Activated CD4-positive, alpha-beta T cell treated with anti-CD3 and anti-CD28 coated beads for 36 hours (primary cell): ENCODE results near the gene NEIL1. TPM values are rescaled to one million over a fixed set of nuclear protein-coding genes. Genes with fewer than 3 reads are reported as not detected.

Experiments
- ATAC-seq: fragments of 200-7000 bp; cut with Tn5 transposase; one replicate; pipeline ENCODE4 v1.10.0; 2021; ENCODE audit warnings: mild to moderate bottlenecking, moderate library complexity
- CTCF ChIA-PET: fragments of 350-600 bp; sonication (Branson Sonifier 250); formaldehyde crosslinking; loops from one replicate; lab custom pipeline; 2021; ENCODE audit warnings: antibody characterized with exemption; lab: Charles Lee
- POLR2A ChIA-PET: fragments of 350-600 bp; sonication (Branson Sonifier 250); formaldehyde crosslinking; loops from one replicate; lab custom pipeline; 2021; ENCODE audit warnings: antibody characterized with exemption, inconsistent platforms; lab: Charles Lee
- DNase-seq: peaks from one replicate; pipeline ENCODE4 v3.0.0-alpha.2; 2020
- H3K27ac Mint-ChIP-seq: one replicate; pipeline ENCODE4 v1.8.0; 2021; ENCODE audit warnings: mixed read lengths
- H3K27me3 Mint-ChIP-seq: one replicate; pipeline ENCODE4 v1.8.0; 2021; ENCODE audit warnings: mixed read lengths
- H3K36me3 Mint-ChIP-seq: one replicate; pipeline ENCODE4 v1.8.0; 2021; ENCODE audit warnings: low read depth, mixed read lengths
- H3K4me1 Mint-ChIP-seq: one replicate; pipeline ENCODE4 v1.8.0; 2021; ENCODE audit warnings: mixed read lengths
- H3K4me3 Mint-ChIP-seq: one replicate; pipeline ENCODE4 v1.8.0; 2021; ENCODE audit warnings: mild to moderate bottlenecking, moderate library complexity, mixed read lengths
- H3K9me3 Mint-ChIP-seq: one replicate; pipeline ENCODE4 v1.8.0; 2021; ENCODE audit warnings: low read depth, mixed read lengths
- intact Hi-C, 2 experiments: fragments of 100-400 bp; cut with DNase I in 1 of 2; cut with micrococcal nuclease in 1 of 2; formaldehyde crosslinking; loops; one replicate each; pipeline versions ENCODE4 v1.14.2 to v1.15.1; 2022 to 2024; cut with DNase I, micrococcal nuclease
- total RNA-seq, 2 experiments: library from RNA; stranded (reverse); gene quantifications; one replicate each; pipeline ENCODE4 v1.2.3, GENCODE V29; 2021

Gene NEIL1
- total RNA-seq, 2 experiments from 2014 or later: 6.5 to 6.9 TPM

GRCh38 chr15:75357976-75358673 lies 11.3 kb downstream of the NEIL1 start:
- no peak overlapping the region for H3K27ac Mint-ChIP-seq
- no peak for DNase-seq
- no peaks in the 10 kb centered on the region for H3K27me3 Mint-ChIP-seq
- H3K36me3 Mint-ChIP-seq: peaks cover 12% of the 10 kb centered on the region
- intact Hi-C loops: no loop called here
- no peak for ATAC-seq
- POLR2A ChIA-PET: no interaction called here
- H3K4me1 Mint-ChIP-seq: no peaks in the 10 kb centered on the region
- no peak overlapping the region for H3K4me3 Mint-ChIP-seq
- H3K9me3 Mint-ChIP-seq: no peaks in the 10 kb centered on the region
- CTCF ChIA-PET: no interaction called here

GRCh38 chr15:75358771-75359536 lies 12.1 kb downstream of the NEIL1 start:
- no peaks in the 10 kb centered on the region for H3K9me3 Mint-ChIP-seq
- intact Hi-C loops: no loop called here
- DNase-seq: no peak
- no peak overlapping the region for H3K27ac Mint-ChIP-seq
- no peaks in the 10 kb centered on the region for H3K4me1 Mint-ChIP-seq
- no peak for ATAC-seq
- peaks cover 14% of the 10 kb centered on the region for H3K36me3 Mint-ChIP-seq
- H3K4me3 Mint-ChIP-seq: no peak overlapping the region
- CTCF ChIA-PET: interaction anchor here (0.6 kb wide), 1 partner anchor 376 kb away, joined by 3 read pairs; no protein-coding TSS in a partner anchor
- H3K27me3 Mint-ChIP-seq: no peaks in the 10 kb centered on the region
- POLR2A ChIA-PET: no interaction called here

DNA sequence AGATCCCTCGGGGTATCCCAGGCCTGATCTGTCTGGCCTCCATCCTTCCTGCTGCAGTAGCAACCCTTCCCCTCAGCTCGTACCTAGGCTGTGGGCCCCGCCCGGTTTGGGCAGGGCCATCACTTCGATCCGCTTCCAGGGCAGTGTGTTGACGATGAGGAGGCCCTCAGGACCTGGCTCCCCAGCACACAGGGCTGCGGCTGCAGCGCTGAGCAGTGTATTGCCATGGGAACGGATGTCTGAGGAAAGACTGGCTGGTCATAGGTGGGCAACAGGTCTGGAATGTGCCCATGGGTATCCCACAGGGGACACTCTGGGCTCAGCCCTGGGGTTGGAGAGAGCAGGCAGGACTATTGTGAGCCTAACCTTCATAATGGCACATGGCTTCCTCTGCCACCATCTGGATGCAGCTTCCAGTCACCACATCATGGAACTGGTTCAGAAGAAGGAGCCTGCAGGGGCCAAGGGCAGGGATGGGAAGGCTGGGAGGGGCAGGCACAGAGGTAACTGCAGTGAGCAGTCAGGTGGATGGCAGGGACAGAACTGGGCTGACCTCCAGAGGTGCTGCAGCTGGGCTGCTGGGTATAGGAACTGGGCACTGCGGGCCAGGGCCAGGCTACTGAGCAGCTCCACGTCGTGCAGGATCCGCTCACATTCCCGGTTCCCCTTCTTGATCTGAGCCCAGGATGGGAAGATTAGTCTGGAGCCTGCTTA lies 12.9 kb downstream of the NEIL1 start:
- ChIA-PET POLR2A (no interaction called here), CTCF (interaction anchor here (0.7 kb wide), 1 partner anchor 374 kb away, joined by 3 read pairs; no protein-coding TSS in a partner anchor)
- no peak overlapping the region for H3K4me3 Mint-ChIP-seq
- DNase-seq: no peak
- no peaks in the 10 kb centered on the region for H3K4me1 Mint-ChIP-seq
- intact Hi-C loops: no loop called here
- H3K27ac Mint-ChIP-seq: no peak overlapping the region
- H3K27me3 Mint-ChIP-seq: no peaks in the 10 kb centered on the region
- H3K36me3 Mint-ChIP-seq: peaks cover 20% of the 10 kb centered on the region
- ATAC-seq: no peak
- no peaks in the 10 kb centered on the region for H3K9me3 Mint-ChIP-seq

- Mint-ChIP-seq H3K27me3 (no peaks in the 10 kb centered on the region), H3K9me3 (no peaks in the 10 kb centered on the region), H3K4me1 (no peaks in the 10 kb centered on the region), H3K4me3 (no peak overlapping the region), H3K36me3 (peaks cover 22% of the 10 kb centered on the region), H3K27ac (no peak overlapping the region)
- intact Hi-C loops: no loop called here
- POLR2A ChIA-PET: no interaction called here
- CTCF ChIA-PET: interaction anchor here (0.7 kb wide), 1 partner anchor 375 kb away, joined by 3 read pairs; no protein-coding TSS in a partner anchor
- ATAC-seq (no peak), DNase-seq (no peak)
Observed at GRCh38 chr15:75360391-75360790, 13.6 kb downstream of the NEIL1 start.

DNA sequence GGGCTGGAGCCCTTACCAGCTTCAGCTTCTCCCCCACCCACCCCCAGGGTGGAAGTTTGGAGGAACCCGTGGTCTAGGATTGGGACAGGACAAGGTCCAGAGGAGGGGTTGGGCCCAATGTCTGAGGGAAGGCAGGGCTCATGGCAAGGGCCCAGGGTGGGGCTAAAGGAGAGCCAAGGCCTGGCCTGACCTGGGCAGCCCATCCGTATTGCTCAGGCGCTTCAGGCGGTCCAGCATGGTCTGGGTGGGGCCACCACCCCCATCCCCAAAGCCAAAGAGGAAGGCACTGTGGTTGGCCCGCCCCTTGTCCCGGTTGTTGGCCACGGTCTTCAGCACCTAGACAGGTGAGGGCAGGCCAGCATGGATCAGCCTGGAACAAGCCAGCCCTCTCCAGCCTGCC lies 14.0 kb downstream of the NEIL1 start:
- intact Hi-C loops: no loop called here
- Mint-ChIP-seq H3K27ac (no peak overlapping the region), H3K36me3 (peaks cover 25% of the 10 kb centered on the region), H3K4me1 (no peaks in the 10 kb centered on the region), H3K27me3 (no peaks in the 10 kb centered on the region), H3K9me3 (no peaks in the 10 kb centered on the region), H3K4me3 (no peak overlapping the region)
- ATAC-seq (no peak), DNase-seq (no peak)
- ChIA-PET POLR2A (no interaction called here), CTCF (interaction anchor here (0.7 kb wide), 1 partner anchor 376 kb away, joined by 3 read pairs; no protein-coding TSS in a partner anchor)

DNA sequence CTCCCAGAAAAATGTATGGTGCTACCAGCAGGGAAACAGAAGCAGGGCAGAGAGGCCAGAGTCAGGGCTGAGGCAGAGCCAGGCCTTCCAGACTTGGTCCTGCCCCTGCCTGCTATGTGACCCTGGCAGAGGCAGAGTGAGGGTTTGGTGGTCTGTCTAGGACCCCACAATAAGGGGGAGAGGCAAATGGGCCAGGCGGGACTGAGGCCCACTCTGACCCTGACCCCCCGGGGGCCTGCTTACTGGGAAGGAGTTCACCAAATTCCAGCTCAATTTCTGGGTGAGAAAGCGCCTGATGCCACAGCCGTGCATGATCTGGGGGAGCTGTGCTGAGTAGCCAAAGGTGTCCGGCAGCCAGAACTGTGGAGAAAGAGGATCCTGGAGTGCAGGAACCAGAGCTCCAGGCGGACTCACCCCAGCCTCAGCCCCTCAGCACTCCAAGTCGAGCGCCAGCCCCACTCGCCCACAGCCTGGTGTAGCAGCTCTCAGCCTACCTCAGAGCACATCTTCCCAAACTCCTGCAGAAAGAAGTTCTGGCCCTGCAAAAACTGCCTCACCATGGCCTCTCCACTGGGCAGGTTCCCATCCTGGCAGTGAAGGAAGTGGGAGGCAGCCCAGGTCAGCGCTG lies 14.6 kb downstream of the NEIL1 start:
- Mint-ChIP-seq H3K9me3 (no peaks in the 10 kb centered on the region), H3K4me3 (no peak overlapping the region), H3K4me1 (no peaks in the 10 kb centered on the region), H3K27me3 (no peaks in the 10 kb centered on the region), H3K27ac (no peak overlapping the region), H3K36me3 (peaks cover 25% of the 10 kb centered on the region)
- DNase-seq: no peak
- ATAC-seq: no peak
- ChIA-PET CTCF (no interaction called here), POLR2A (no interaction called here)
- intact Hi-C loops: no loop called here

DNA sequence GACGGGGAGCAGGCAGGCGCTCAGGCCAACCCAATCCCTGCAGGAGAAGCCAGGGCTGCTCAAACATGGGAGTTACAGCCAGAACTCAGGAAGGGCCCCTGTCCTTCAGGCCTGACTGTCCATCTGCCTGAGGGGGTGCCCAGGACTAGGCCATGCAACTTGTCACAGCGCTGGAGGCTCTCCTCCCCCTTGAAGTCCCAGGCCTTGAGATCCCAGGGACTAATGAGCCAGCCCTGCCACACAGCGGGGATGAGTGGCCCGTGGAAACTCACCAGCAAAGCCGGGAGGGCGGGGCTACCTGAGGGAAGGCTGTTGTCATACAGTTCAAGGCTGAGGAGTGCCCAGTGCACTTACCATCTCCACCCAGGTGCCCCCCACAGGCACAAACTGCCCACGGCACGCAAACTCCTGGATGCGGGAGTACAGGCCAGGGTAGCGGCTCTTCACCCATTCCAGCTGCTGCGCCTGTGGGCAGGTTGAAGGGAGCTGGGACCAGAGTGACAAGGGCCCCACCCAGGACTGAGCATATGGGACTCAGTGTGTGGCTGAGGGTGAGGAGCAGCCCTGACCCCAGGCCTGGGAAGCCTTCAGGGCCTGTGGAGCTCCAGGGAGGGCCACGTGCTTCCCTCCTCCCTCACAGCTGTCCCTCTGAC lies 15.3 kb downstream of the NEIL1 start:
- H3K4me3 Mint-ChIP-seq: no peak overlapping the region
- H3K36me3 Mint-ChIP-seq: peaks cover 28% of the 10 kb centered on the region
- ATAC-seq (no peak), DNase-seq (no peak)
- ChIA-PET CTCF (no interaction called here), POLR2A (no interaction called here)
- no peaks in the 10 kb centered on the region for H3K9me3 Mint-ChIP-seq
- H3K27me3 Mint-ChIP-seq: no peaks in the 10 kb centered on the region
- intact Hi-C loops: no loop called here
- H3K27ac Mint-ChIP-seq: no peak overlapping the region
- H3K4me1 Mint-ChIP-seq: peaks cover 5% of the 10 kb centered on the region

DNA sequence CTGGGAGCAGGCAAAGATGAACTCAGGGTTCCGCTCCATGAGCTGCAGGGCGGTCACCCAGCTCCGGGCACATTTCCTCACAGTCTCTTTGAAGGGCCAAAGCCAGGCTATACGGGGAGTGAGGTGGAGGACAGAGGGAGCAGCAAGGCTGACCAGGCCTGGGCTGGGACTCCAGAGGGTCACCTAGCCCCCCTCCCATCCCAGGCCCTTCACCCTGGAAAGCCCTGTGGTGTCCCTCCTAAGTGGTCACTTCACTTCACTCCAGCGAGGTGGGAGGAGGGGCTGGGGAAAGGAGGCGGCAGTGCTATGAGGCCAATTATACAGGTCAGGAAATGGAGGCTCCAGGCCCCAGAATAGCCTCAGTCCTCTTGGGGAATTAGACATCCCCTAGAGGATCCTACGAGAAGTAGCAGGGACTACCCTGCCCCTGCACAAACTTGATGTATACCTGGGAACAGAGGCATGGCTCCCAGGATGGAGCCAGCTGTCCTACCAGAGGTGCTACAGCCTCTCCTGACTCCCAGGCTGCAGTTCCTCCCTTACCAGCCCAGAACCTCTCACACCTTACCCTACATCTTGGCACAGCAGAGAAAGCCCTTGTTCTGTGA lies 15.9 kb downstream of the NEIL1 start:
- H3K27ac Mint-ChIP-seq: no peak overlapping the region
- no peaks in the 10 kb centered on the region for H3K9me3 Mint-ChIP-seq
- peaks cover 10% of the 10 kb centered on the region for H3K4me1 Mint-ChIP-seq
- ChIA-PET CTCF (no interaction called here), POLR2A (no interaction called here)
- DNase-seq (no peak), ATAC-seq (no peak)
- intact Hi-C loops: no loop called here
- peaks cover 28% of the 10 kb centered on the region for H3K36me3 Mint-ChIP-seq
- H3K27me3 Mint-ChIP-seq: no peaks in the 10 kb centered on the region
- no peak overlapping the region for H3K4me3 Mint-ChIP-seq

DNA sequence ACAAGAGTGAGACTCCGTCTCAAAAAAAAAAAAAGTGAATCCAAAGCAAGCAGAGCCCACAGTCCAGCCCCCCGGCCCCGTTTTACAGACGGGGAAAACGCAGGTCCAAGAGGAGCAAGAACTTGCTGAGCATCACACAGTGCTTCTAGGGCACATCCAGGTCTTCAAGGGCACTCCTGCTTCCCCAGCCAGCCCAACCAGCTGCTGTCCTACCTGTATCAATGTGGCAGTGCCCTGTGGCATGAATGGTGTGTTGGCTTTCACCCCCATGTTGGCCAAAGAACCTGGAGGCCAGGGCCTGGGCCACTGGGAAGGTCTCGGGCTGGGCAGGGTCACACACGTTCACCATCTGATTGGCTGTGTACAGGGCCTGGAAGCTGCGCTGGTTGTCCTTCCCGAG lies 16.9 kb downstream of the NEIL1 start:
- no peaks in the 10 kb centered on the region for H3K27me3 Mint-ChIP-seq
- no peak overlapping the region for H3K4me3 Mint-ChIP-seq
- no peak for DNase-seq
- H3K27ac Mint-ChIP-seq: no peak overlapping the region
- intact Hi-C loops: no loop called here
- H3K4me1 Mint-ChIP-seq: peaks cover 13% of the 10 kb centered on the region
- no peak for ATAC-seq
- POLR2A ChIA-PET: no interaction called here
- no peaks in the 10 kb centered on the region for H3K9me3 Mint-ChIP-seq
- CTCF ChIA-PET: no interaction called here
- H3K36me3 Mint-ChIP-seq: peaks cover 25% of the 10 kb centered on the region

GRCh38 chr15:75364881-75365280 lies 18.0 kb downstream of the NEIL1 start:
- ChIA-PET CTCF (no interaction called here), POLR2A (no interaction called here)
- DNase-seq: no peak
- Mint-ChIP-seq H3K27ac (no peak overlapping the region), H3K4me3 (no peak overlapping the region), H3K27me3 (no peaks in the 10 kb centered on the region), H3K9me3 (no peaks in the 10 kb centered on the region), H3K4me1 (peaks cover 24% of the 10 kb centered on the region), H3K36me3 (peaks cover 24% of the 10 kb centered on the region)
- intact Hi-C loops: no loop called here
- ATAC-seq: no peak
